ENCODE measurements around the gene EID1. TPM values are rescaled to one million over a fixed set of nuclear protein-coding genes. Genes with fewer than 3 reads are reported as not detected.

The EID1 gene
- total RNA-seq, 2 experiments from 2014 or later = 73.6 to 82.5 TPM

DNA sequence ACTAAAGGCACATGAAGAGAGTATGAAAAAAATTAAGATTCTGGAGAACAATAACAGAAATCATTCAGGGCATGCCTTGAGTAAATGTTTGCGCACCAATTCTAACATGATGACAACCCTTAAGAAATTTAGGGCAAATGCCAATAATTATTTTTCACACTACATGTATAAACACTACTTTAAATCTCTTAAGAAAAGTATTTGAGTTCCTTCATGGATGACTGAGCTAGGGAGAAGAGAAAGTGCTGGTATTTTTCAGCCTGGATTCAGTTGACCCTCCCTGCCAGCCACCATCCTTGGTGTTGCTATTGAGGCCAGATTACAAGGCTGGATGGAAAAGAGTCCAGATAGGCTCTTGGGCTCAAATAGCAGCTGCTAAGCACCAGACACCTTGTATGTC is 8.0 kb upstream of the EID1 start:
- Mint-ChIP-seq H3K4me1 (no peaks in the 10 kb centered on the region), H3K4me3 (no peak overlapping the region), H3K36me3 (ENCODE audit: low read depth) (no peaks in the 10 kb centered on the region), H3K27ac (no peak overlapping the region), H3K27me3 (peaks cover 26% of the 10 kb centered on the region), H3K9me3 (ENCODE audit: low read depth) (no peaks in the 10 kb centered on the region)
- DNase-seq = no peak
- ChIA-PET CTCF (interaction anchor here (0.9 to 3.8 kb wide), 3 partner anchors 8 to 113 kb away, joined by 6 to 14 read pairs (median 7); no protein-coding TSS in a partner anchor), POLR2A (no interaction called here)
- ATAC-seq = no peak
- intact Hi-C loops (cut with DNase I, micrococcal nuclease) = loop anchor here in 1 of 2 experiments (10.0 kb wide), 2 partner anchors 535 to 1485 kb away; partner anchors contain the start of genes DUT and GABPB1

DNA sequence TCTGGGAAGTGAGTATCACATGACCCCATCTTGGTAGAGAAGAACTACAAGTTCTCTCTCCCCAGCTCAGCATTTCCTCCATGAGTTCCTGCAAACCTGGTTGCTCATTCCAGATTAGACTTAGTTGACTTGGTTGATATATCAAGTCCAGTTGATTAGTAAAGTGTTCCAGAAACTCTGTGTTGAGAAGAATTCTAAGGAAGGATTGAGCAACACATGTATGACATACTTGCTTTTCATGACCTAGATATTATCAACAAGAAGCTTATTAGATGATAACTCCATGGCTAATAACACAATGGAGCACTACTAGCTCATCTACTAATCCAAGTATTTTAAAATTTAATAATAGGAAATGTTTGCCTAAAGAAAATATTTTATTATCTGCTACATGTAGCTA is 6.4 kb upstream of the EID1 start:
- H3K9me3 Mint-ChIP-seq (ENCODE audit: low read depth) = no peaks in the 10 kb centered on the region
- no peaks in the 10 kb centered on the region for H3K36me3 Mint-ChIP-seq (ENCODE audit: low read depth)
- no peak for DNase-seq
- CTCF ChIA-PET = no interaction called here
- peaks cover 26% of the 10 kb centered on the region for H3K27me3 Mint-ChIP-seq
- peaks cover 5% of the 10 kb centered on the region for H3K4me1 Mint-ChIP-seq
- POLR2A ChIA-PET = interaction anchor here (0.7 kb wide), 1 partner anchor 10 kb away, joined by 3 read pairs; no protein-coding TSS in a partner anchor
- H3K27ac Mint-ChIP-seq = no peak overlapping the region
- no peak for ATAC-seq
- intact Hi-C loops (cut with DNase I, micrococcal nuclease) = loop anchor here in 1 of 2 experiments (10.0 kb wide), 2 partner anchors 537 to 1483 kb away; partner anchors contain the start of genes DUT and GABPB1
- no peak overlapping the region for H3K4me3 Mint-ChIP-seq

DNA sequence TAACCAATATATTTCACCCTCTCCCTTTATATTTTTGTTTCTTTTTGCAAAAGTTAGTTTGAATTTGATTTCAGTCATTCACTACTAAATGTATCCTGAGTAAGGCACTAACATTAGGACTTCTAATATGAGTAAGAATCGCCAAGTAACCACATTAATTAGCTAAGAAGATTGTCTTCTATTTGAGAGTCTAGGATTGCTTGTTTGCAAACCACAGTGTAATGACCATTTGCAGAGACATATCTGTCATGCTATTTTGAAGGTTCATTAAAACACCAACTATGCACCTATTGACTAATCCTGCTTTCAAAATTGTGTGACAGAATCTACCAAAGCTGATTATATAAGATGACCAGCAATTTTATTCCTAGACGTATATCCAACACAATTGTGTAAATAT is 5.3 kb upstream of the EID1 start:
- POLR2A ChIA-PET = no interaction called here
- no peak overlapping the region for H3K27ac Mint-ChIP-seq
- DNase-seq = no peak
- no peak overlapping the region for H3K4me3 Mint-ChIP-seq
- CTCF ChIA-PET = interaction anchor here (0.7 kb wide), 1 partner anchor 103 kb away, joined by 3 read pairs; no protein-coding TSS in a partner anchor
- intact Hi-C loops (cut with DNase I, micrococcal nuclease) = loop anchor here in 1 of 2 experiments (10.0 kb wide), 2 partner anchors 538 to 1482 kb away; partner anchors contain the start of genes DUT and GABPB1
- peaks cover 26% of the 10 kb centered on the region for H3K27me3 Mint-ChIP-seq
- no peak for ATAC-seq
- H3K4me1 Mint-ChIP-seq = peaks cover 9% of the 10 kb centered on the region
- H3K36me3 Mint-ChIP-seq (ENCODE audit: low read depth) = peaks cover under 1% of the 10 kb centered on the region
- H3K9me3 Mint-ChIP-seq (ENCODE audit: low read depth) = no peaks in the 10 kb centered on the region

DNA sequence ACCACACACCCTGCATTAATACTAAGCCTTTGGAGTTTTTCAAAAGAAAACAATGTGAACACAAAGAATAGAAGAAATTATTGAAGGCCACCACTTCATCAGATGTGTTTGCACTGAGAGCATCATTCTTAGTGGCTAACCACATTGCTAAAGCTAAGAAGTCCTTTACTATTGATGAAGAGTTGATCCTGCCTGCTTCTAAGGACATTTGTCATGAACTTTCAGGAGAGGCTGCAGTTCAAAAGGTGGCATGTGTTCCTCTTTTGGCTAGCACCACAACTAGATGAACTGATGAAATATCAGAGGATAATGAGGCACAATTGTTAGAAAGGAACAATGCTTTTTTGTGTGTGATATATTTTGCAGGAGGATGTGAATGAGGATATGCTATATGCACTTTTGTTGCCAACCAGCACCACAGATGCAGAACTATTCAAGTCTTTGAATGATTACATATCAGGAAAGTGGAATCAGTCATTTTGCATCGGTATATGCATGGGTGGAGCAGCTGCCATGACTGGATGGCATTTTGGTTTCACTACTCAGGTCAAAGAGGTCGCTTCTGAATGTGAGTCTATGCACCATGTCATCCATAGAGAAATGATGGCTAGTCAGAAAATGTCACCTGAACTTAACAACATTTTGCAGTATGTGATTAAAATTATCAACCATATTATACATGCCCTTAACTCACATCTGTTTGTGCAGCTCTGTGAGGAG is 2.5 kb upstream of the EID1 start:
- POLR2A ChIA-PET = interaction anchor here (0.6 kb wide), 1 partner anchor 1588 kb away, joined by 3 read pairs; no protein-coding TSS in a partner anchor
- intact Hi-C loops (cut with DNase I, micrococcal nuclease) = loop anchor here (5.0 to 10.0 kb wide), 8 partner anchors 52 to 1479 kb away; partner anchors contain the start of genes DTWD1 (in 1 of the 2), DUT (in 1 of the 2), FAM227B (in 1 of the 2) and GABPB1 (in 1 of the 2)

DNA sequence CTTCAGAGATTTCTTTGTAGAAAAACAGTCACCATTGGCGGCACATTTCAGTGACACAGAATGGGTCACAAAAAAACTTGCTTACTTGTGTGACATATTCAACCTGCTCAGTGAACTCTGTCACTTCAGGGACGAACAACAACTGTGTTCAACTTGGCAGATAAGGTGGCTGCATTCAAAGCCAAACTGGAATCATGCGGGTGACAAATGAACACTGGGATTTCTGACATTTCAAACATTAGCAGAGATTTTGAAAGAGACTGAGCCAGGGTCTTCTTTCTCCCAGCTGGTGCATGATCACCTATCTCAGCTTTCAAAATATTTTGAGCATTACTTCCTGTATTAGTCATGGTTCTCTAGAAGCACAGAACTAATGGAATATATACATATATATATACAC is 1.9 kb upstream of the EID1 start:
- Mint-ChIP-seq H3K36me3 (ENCODE audit: low read depth) (peaks cover 26% of the 10 kb centered on the region), H3K4me1 (peaks cover 29% of the 10 kb centered on the region), H3K4me3 (no peak overlapping the region), H3K27me3 (peaks cover 19% of the 10 kb centered on the region), H3K27ac (no peak overlapping the region), H3K9me3 (ENCODE audit: low read depth) (peaks cover 3% of the 10 kb centered on the region)
- CTCF ChIA-PET = interaction anchor here (0.8 to 1.6 kb wide), 2 partner anchors 10 to 98 kb away, joined by 3 read pairs; no protein-coding TSS in a partner anchor
- POLR2A ChIA-PET = interaction anchor here (0.6 kb wide), 1 partner anchor 1588 kb away, joined by 3 read pairs; no protein-coding TSS in a partner anchor
- intact Hi-C loops (cut with DNase I, micrococcal nuclease) = loop anchor here (5.0 to 10.0 kb wide), 8 partner anchors 51 to 1479 kb away; partner anchors contain the start of genes DTWD1 (in 1 of the 2), DUT (in 1 of the 2), FAM227B (in 1 of the 2) and GABPB1 (in 1 of the 2)
- ATAC-seq (no peak), DNase-seq (no peak)

More for the DNA sequence above, 2.5 kb upstream of the EID1 start:
- peaks cover 19% of the 10 kb centered on the region for H3K27me3 Mint-ChIP-seq
- peaks cover 3% of the 10 kb centered on the region for H3K9me3 Mint-ChIP-seq (ENCODE audit: low read depth)
- CTCF ChIA-PET = interaction anchor here (0.7 to 1.6 kb wide), 4 partner anchors 10 to 545 kb away, joined by 3 to 4 read pairs (median 3); no protein-coding TSS in a partner anchor
- no peak for ATAC-seq
- no peak overlapping the region for H3K27ac Mint-ChIP-seq
- H3K36me3 Mint-ChIP-seq (ENCODE audit: low read depth) = peaks cover 25% of the 10 kb centered on the region
- H3K4me1 Mint-ChIP-seq = peaks cover 26% of the 10 kb centered on the region
- no peak overlapping the region for H3K4me3 Mint-ChIP-seq
- DNase-seq = peak; percentile 28

DNA sequence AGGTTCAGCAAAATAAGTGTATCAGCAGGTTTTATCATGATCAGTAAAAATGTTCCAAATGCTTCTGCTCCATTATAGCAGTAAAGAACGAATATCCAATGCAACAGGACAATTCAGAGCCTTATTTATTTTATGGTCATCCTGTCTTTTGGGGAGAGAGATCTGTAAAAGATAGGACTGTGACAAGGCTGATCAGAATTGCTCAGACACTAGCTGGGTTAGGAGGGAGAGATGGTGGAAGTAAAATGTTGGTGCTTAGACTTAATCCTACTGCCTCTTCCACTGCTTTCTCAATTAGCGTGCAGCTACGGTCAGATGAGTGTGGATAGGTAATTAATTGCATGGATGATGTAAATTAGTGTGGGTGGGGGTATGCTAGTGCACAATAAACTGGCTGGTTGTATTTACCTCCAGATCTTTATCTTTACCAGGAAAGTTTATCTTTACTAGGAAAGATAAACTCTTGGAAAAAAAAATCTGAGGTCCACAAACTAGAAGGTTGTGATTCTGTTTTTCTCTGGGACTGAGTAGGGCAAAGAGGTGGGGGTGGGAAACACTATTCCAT is 2.2 kb downstream of the EID1 start:
- POLR2A ChIA-PET = no interaction called here
- Mint-ChIP-seq H3K4me3 (peak overlapping the region; percentile 98), H3K4me1 (peaks cover 45% of the 10 kb centered on the region), H3K36me3 (ENCODE audit: low read depth) (peaks cover 28% of the 10 kb centered on the region), H3K9me3 (ENCODE audit: low read depth) (peaks cover 3% of the 10 kb centered on the region), H3K27me3 (peaks cover 9% of the 10 kb centered on the region), H3K27ac (peak overlapping the region; percentile 48)
- no peak for DNase-seq
- intact Hi-C loops (cut with DNase I, micrococcal nuclease) = no loop called here
- CTCF ChIA-PET = interaction anchor here (1.1 kb wide), 1 partner anchor 95 kb away, joined by 5 read pairs; no protein-coding TSS in a partner anchor
- no peak for ATAC-seq

DNA sequence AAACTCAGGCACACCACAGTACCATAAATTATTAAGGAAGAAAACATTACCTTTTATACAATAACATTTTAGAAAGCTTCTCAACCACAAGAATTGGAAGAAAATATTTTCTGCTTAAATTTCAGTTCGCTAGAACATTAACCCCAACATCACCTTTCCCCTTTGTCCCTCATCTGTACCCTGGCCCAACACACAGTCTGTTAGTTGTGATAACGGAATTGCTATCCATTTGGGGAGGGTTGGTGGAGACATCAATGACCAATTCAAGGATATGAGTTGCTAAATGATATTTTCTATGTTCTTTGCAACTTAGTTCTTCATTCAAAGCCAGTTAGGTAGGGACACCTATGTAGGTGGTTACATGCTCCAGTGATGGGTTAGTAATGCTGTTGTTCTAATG is 5.8 kb downstream of the EID1 start:
- ChIA-PET CTCF (no interaction called here), POLR2A (no interaction called here)
- no peak overlapping the region for H3K27ac Mint-ChIP-seq
- peaks cover 38% of the 10 kb centered on the region for H3K4me1 Mint-ChIP-seq
- ATAC-seq = no peak
- H3K4me3 Mint-ChIP-seq = no peak overlapping the region
- DNase-seq = no peak
- peaks cover 18% of the 10 kb centered on the region for H3K36me3 Mint-ChIP-seq (ENCODE audit: low read depth)
- H3K27me3 Mint-ChIP-seq = peaks cover 14% of the 10 kb centered on the region
- intact Hi-C loops (cut with DNase I, micrococcal nuclease) = no loop called here
- H3K9me3 Mint-ChIP-seq (ENCODE audit: low read depth) = peaks cover under 1% of the 10 kb centered on the region

DNA sequence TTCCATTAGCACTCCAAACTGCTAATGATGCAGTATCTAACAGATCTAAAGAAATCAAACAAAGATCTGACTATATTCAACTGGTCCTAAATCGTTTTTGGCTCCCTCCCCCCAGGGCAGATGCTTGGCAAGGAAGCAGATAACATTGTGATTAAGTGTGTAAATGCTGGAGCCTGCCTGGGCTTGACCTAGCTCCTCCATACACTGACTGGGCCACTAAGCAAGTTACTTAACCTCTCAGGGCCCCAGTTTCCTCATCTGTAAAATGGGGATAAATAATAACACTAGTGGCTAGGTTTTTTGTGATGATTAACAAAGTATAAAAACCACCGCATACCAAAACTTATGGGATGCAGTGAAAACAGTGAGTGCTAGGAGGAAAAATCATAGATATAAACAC is 9.2 kb downstream of the EID1 start:
- Mint-ChIP-seq H3K4me1 (peaks cover 17% of the 10 kb centered on the region), H3K9me3 (ENCODE audit: low read depth) (no peaks in the 10 kb centered on the region)
- intact Hi-C loops (cut with DNase I, micrococcal nuclease) = no loop called here

DNA sequence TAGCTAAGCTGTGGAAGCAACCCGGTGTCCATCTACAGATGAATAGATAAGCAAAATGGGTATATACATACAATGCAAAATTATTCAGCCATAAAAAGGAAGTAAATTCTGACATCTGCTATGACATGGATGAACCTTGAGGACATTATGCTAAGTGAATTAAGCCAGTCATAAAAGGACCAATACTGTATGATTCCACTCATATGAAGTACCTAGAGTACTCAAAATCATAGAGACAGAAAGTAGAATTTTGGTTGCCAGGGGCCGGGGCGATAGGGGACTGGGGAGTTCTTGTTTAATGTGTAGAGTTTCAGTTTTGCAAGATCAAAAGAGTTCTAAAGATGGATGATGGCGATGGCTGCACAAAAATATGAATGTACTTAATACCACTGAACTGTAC is 10.3 kb downstream of the EID1 start:
- POLR2A ChIA-PET = no interaction called here
- intact Hi-C loops (cut with DNase I, micrococcal nuclease) = loop anchor here in 1 of 2 experiments (2.0 kb wide), 1 partner anchor 75 kb away; the partner anchor contains the start of gene SHC4
- no peaks in the 10 kb centered on the region for H3K9me3 Mint-ChIP-seq (ENCODE audit: low read depth)
- H3K27me3 Mint-ChIP-seq = peaks cover 15% of the 10 kb centered on the region
- DNase-seq (peak; percentile 57), ATAC-seq (peak; percentile 90)
- CTCF ChIA-PET = interaction anchor here (1.4 to 2.7 kb wide), 2 partner anchors 10 to 29 kb away, joined by 4 to 7 read pairs; partner anchors contain the start of gene EID1
- no peaks in the 10 kb centered on the region for H3K36me3 Mint-ChIP-seq (ENCODE audit: low read depth)
- no peak overlapping the region for H3K4me3 Mint-ChIP-seq
- H3K27ac Mint-ChIP-seq = no peak overlapping the region
- H3K4me1 Mint-ChIP-seq = peaks cover 11% of the 10 kb centered on the region

More for the DNA sequence above, 9.2 kb downstream of the EID1 start:
- Mint-ChIP-seq H3K36me3 (ENCODE audit: low read depth) (no peaks in the 10 kb centered on the region), H3K27ac (no peak overlapping the region), H3K27me3 (peaks cover 16% of the 10 kb centered on the region), H3K4me3 (no peak overlapping the region)
- no peak for ATAC-seq
- ChIA-PET POLR2A (no interaction called here), CTCF (interaction anchor here (1.4 to 2.7 kb wide), 2 partner anchors 9 to 28 kb away, joined by 4 to 7 read pairs; partner anchors contain the start of gene EID1)
- no peak for DNase-seq

DNA sequence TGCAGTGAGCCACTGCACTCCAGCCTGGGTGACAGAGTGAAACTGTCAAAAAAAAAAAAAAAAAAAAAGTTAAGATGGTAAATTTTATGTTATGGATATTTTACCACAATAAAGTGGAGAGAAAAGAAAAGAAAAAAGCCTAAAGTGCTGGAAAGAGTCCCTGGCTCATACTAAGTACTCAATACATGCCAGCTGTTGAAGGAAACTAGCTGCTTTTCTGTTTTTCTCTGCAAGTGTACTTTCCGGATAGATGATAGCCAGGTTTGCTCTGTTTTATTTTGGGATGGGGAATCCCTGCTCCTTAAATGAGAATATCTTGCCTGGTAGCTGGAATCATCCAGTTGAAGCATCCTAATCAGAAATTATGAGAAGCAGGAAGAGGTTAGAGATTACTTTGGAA is 10.9 kb downstream of the EID1 start:
- DNase-seq (no peak), ATAC-seq (no peak)
- peaks cover 11% of the 10 kb centered on the region for H3K4me1 Mint-ChIP-seq
- no peak overlapping the region for H3K27ac Mint-ChIP-seq
- POLR2A ChIA-PET = no interaction called here
- H3K4me3 Mint-ChIP-seq = no peak overlapping the region
- intact Hi-C loops (cut with DNase I, micrococcal nuclease) = loop anchor here in 1 of 2 experiments (2.0 kb wide), 1 partner anchor 74 kb away; the partner anchor contains the start of gene SHC4
- H3K9me3 Mint-ChIP-seq (ENCODE audit: low read depth) = no peaks in the 10 kb centered on the region
- H3K27me3 Mint-ChIP-seq = peaks cover 13% of the 10 kb centered on the region
- no peaks in the 10 kb centered on the region for H3K36me3 Mint-ChIP-seq (ENCODE audit: low read depth)
- CTCF ChIA-PET = interaction anchor here (0.7 to 2.7 kb wide), 2 partner anchors 11 to 37 kb away, joined by 3 to 7 read pairs; partner anchors contain the start of gene EID1

DNA sequence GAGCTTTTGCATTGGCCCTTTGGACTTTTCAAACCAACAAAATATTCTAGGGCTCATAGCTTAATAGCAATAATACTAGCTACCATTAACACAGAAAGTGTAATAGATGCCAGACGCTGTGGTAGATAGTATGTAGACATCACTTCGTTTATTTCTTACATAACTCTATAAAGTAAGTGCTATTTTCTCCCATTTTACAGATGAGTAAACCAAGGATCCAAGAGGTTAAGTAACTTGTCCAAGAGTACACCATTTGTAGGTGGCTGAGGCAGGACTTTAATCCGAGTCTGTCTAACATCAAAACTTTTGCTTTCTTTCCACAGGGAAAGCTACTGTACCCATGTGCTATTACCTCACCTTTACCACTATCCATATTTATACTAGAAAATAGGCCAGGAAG is 12.0 kb downstream of the EID1 start:
- H3K27ac Mint-ChIP-seq = no peak overlapping the region
- peaks cover 11% of the 10 kb centered on the region for H3K4me1 Mint-ChIP-seq
- CTCF ChIA-PET = interaction anchor here (0.7 to 1.7 kb wide), 4 partner anchors 28 to 86 kb away, joined by 3 to 4 read pairs (median 3); no protein-coding TSS in a partner anchor
- intact Hi-C loops (cut with DNase I, micrococcal nuclease) = loop anchor here in 1 of 2 experiments (2.0 kb wide), 1 partner anchor 73 kb away; the partner anchor contains the start of gene SHC4
- ATAC-seq (no peak), DNase-seq (no peak)
- no peaks in the 10 kb centered on the region for H3K9me3 Mint-ChIP-seq (ENCODE audit: low read depth)
- H3K27me3 Mint-ChIP-seq = peaks cover 13% of the 10 kb centered on the region
- POLR2A ChIA-PET = no interaction called here
- H3K36me3 Mint-ChIP-seq (ENCODE audit: low read depth) = no peaks in the 10 kb centered on the region
- no peak overlapping the region for H3K4me3 Mint-ChIP-seq
